T-cell (primary cell): ENCODE measurements around the gene NUAK1. TPM values are rescaled to one million over a fixed set of nuclear protein-coding genes. Genes with fewer than 3 reads are reported as not detected.

ENCODE experiments used
- ATAC-seq, 4 experiments: fragments of 200-7000 bp in 3 of 4; fragments of 150-1000 bp in 1 of 4; cut with Tn5 transposase; replicated peaks in 1 of 4; 1 replicate in 3 of 4; 2 replicates in 1 of 4; pipeline ENCODE4 v1.10.0; 2021; ENCODE audit warnings: moderate library complexity in 3 of 4, mild to moderate bottlenecking in 2 of 4, moderate number of reproducible peaks in 1 of 4
- CTCF ChIA-PET, 2 donors: fragments of 300-600 bp; sonication (Branson Sonifier 250); formaldehyde crosslinking; loops; one replicate each; lab custom pipeline; 2022; ENCODE audit warnings: antibody characterized with exemption in 2 of 2; lab: Charles Lee
- POLR2A ChIA-PET, 2 donors: fragments of 300-600 bp; sonication (Branson Sonifier 250); formaldehyde crosslinking; loops; one replicate each; lab custom pipeline; 2022; ENCODE audit warnings: antibody characterized with exemption in 2 of 2; lab: Charles Lee
- DNase-seq, 35 experiments: peaks; one replicate each; pipeline versions ENCODE4 v3.0.0 to v3.0.0-alpha.2; 2013 to 2023
- H3K27ac ChIP-seq: one replicate; pipeline ENCODE4 v1.5.1; 2013; ENCODE audit warnings: low read length
- H3K27me3 ChIP-seq, 2 experiments: replicated peaks in 1 of 2; 1 replicate in 1 of 2; 2 replicates in 1 of 2; pipeline versions ENCODE4 v1.6.1 to v1.7.0; 2013; ENCODE audit warnings: low read length in 1 of 2, mixed read lengths in 1 of 2; ENCODE audit not compliant: control insufficient read depth in 2 of 2, insufficient read depth in 2 of 2; ENCODE audit errors: extremely low read depth in 1 of 2
- H3K36me3 ChIP-seq, 2 donors: 1 replicate in 1 of 2; 2 replicates in 1 of 2; pipeline versions ENCODE4 v1.6.1 to v1.7.0; 2013; ENCODE audit warnings: low read length in 1 of 2; ENCODE audit not compliant: control insufficient read depth in 2 of 2, insufficient read depth in 1 of 2; ENCODE audit errors: extremely low read depth in 1 of 2
- H3K4me1 ChIP-seq, 2 experiments: 1 replicate in 1 of 2; 2 replicates in 1 of 2; pipeline versions ENCODE4 v1.6.1 to v1.7.0; 2013; ENCODE audit warnings: low read length in 2 of 2, mixed read lengths in 1 of 2; ENCODE audit not compliant: insufficient read depth in 2 of 2, control insufficient read depth in 1 of 2; ENCODE audit errors: extremely low read depth in 1 of 2
- H3K4me3 ChIP-seq, 2 donors: 1 replicate in 1 of 2; 2 replicates in 1 of 2; pipeline versions ENCODE4 v1.5.1 to v1.7.0; 2013; ENCODE audit warnings: mild to moderate bottlenecking in 2 of 2, low read length in 1 of 2, moderate library complexity in 1 of 2; ENCODE audit not compliant: control insufficient read depth in 1 of 2; ENCODE audit errors: extremely low read depth in 1 of 2
- H3K9me3 ChIP-seq: 2 replicates; pipeline ENCODE4 v1.7.0; 2013
- H3K27ac Mint-ChIP-seq, 2 donors: one replicate each; pipeline ENCODE4 v1.8.0; 2020 to 2021; ENCODE audit warnings: mild to moderate bottlenecking in 2 of 2, mixed read lengths in 2 of 2
- H3K27me3 Mint-ChIP-seq, 2 donors: one replicate each; pipeline ENCODE4 v1.8.0; 2021 to 2022; ENCODE audit warnings: mixed read lengths in 2 of 2
- H3K36me3 Mint-ChIP-seq: one replicate; pipeline ENCODE4 v1.8.0; 2021; ENCODE audit warnings: mixed read lengths
- H3K4me1 Mint-ChIP-seq, 3 donors: one replicate each; pipeline ENCODE4 v1.8.0; 2020 to 2022; ENCODE audit warnings: mixed read lengths in 3 of 3, mild to moderate bottlenecking in 1 of 3
- H3K4me3 Mint-ChIP-seq, 3 donors: one replicate each; pipeline ENCODE4 v1.8.0; 2020 to 2022; ENCODE audit warnings: mild to moderate bottlenecking in 3 of 3, mixed read lengths in 3 of 3, moderate library complexity in 3 of 3
- H3K9me3 Mint-ChIP-seq, 3 donors: one replicate each; pipeline ENCODE4 v1.8.0; 2020 to 2022; ENCODE audit warnings: mixed read lengths in 3 of 3
- WGBS: methylation state at CpG from one replicate; pipeline ENCODE4 v1.1.5; 2013; ENCODE audit warnings: missing lambda C conversion rate; ENCODE audit not compliant: insufficient coverage; 5-methylcytosine and 5-hydroxymethylcytosine counted together
- total RNA-seq, 35 experiments: library from RNA in 6 of 35; stranded (reverse) in 6 of 35; fragments of 120-200 nt in 1 of 35; gene quantifications; one replicate each; pipeline versions ENCODE4 v1.2.1 to v1.2.4 and lab custom pipeline; 2013 to 2026

The NUAK1 gene
- total RNA-seq, 5 donors from 2014 or later (not counting 1 experiment from before 2014, with no cell fraction given) = 0.25 to 0.50 (median 0.30) TPM

- H3K36me3 ChIP-seq = no peaks in the 10 kb centered on the region
- peak overlapping the region in 1 of 2 donors; percentile 17 for H3K4me3 ChIP-seq
- Mint-ChIP-seq H3K27me3 (peaks cover 65 to 66% of the 10 kb centered on the region in 2 donors), H3K4me3 (peak overlapping the region in 2 of 3 donors; percentile 14 to 67), H3K9me3 (no peaks in the 10 kb centered on the region), H3K4me1 (peaks cover 18 to 27% (median 19%) of the 10 kb centered on the region in 3 donors), H3K27ac (no peak overlapping the region), H3K36me3 (no peaks in the 10 kb centered on the region)
- H3K4me1 ChIP-seq = peaks cover 0 to 23% of the 10 kb centered on the region in 2 experiments
- peak in 3 of 4 experiments; percentile 6 to 25 (median 19) for ATAC-seq
- peak in 2 of 35 experiments; percentile 6 to 7 for DNase-seq
- ChIA-PET POLR2A (no interaction called here), CTCF (interaction anchor here (0.6 to 0.9 kb wide), 3 partner anchors 14 to 1782 kb away, joined by 3 to 8 read pairs (median 4); no protein-coding TSS in a partner anchor)
- H3K9me3 ChIP-seq = no peaks in the 10 kb centered on the region
- no peak overlapping the region for H3K27ac ChIP-seq
- peaks cover 23 to 42% of the 10 kb centered on the region in 2 experiments for H3K27me3 ChIP-seq
- 7% methylated on average over 58 of the region's 66 CpGs for WGBS
These were observed 843 bp upstream of the NUAK1 start for GRCh38 chr12:106139422-106140171.

- H3K27ac ChIP-seq = no peak overlapping the region
- POLR2A ChIA-PET = interaction anchor here in 1 of 2 donors (0.7 kb wide), 1 partner anchor 808 kb away, joined by 3 read pairs; the partner anchor contains the start of gene C12orf75
These were observed 459 bp downstream of the NUAK1 start for GRCh38 chr12:106138357-106138632.

GRCh38 chr12:106137530-106138356 is 1.0 kb downstream of the NUAK1 start:
- ChIA-PET CTCF (interaction anchor here (0.6 to 4.8 kb wide), 4 partner anchors 10 to 1923 kb away, joined by 3 to 33 read pairs (median 10); no protein-coding TSS in a partner anchor), POLR2A (no interaction called here)
- peaks cover 72% of the 10 kb centered on the region in 2 donors for H3K27me3 Mint-ChIP-seq
- ATAC-seq (peak in 2 of 4 experiments; percentile 15 to 24), DNase-seq (no peak)
- peaks cover 24 to 48% of the 10 kb centered on the region in 2 experiments for H3K27me3 ChIP-seq
- H3K4me3 Mint-ChIP-seq = peak overlapping the region; percentile 61 to 76 (median 68)
- H3K36me3 ChIP-seq = no peaks in the 10 kb centered on the region
- H3K27ac ChIP-seq = no peak overlapping the region
- WGBS = 28% methylated on average over 12 of the region's 20 CpGs
- H3K4me1 Mint-ChIP-seq = peaks cover 18 to 27% (median 19%) of the 10 kb centered on the region in 3 donors
- H3K9me3 Mint-ChIP-seq = no peaks in the 10 kb centered on the region
- peak overlapping the region in 1 of 2 donors; percentile 57 for H3K4me3 ChIP-seq
- H3K27ac Mint-ChIP-seq = peak overlapping the region in 1 of 2 donors; percentile 17
- peaks cover 0 to 23% of the 10 kb centered on the region in 2 experiments for H3K4me1 ChIP-seq
- no peaks in the 10 kb centered on the region for H3K9me3 ChIP-seq
- no peaks in the 10 kb centered on the region for H3K36me3 Mint-ChIP-seq

More at GRCh38 chr12:106138357-106138632, 459 bp downstream of the NUAK1 start:
- WGBS = 2% methylated on average over 23 of the region's 23 CpGs
- CTCF ChIA-PET = no interaction called here
- Histone ChIP-seq H3K36me3 (no peaks in the 10 kb centered on the region), H3K4me3 (peak overlapping the region in 1 of 2 donors; percentile 57), H3K4me1 (peaks cover 0 to 23% of the 10 kb centered on the region in 2 experiments), H3K9me3 (no peaks in the 10 kb centered on the region), H3K27me3 (peaks cover 24 to 47% of the 10 kb centered on the region in 2 experiments)
- Mint-ChIP-seq H3K4me1 (peaks cover 18 to 27% (median 19%) of the 10 kb centered on the region in 3 donors), H3K27ac (no peak overlapping the region), H3K9me3 (no peaks in the 10 kb centered on the region), H3K36me3 (no peaks in the 10 kb centered on the region), H3K4me3 (peak overlapping the region; percentile 61 to 76 (median 68)), H3K27me3 (peaks cover 69 to 70% of the 10 kb centered on the region in 2 donors)
- ATAC-seq (peak in 3 of 4 experiments; percentile 14 to 42 (median 27)), DNase-seq (peak in 3 of 35 experiments; percentile 4 to 11 (median 9))

GRCh38 chr12:106136263-106136662 is 2.5 kb downstream of the NUAK1 start:
- H3K27me3 Mint-ChIP-seq = peaks cover 63 to 69% of the 10 kb centered on the region in 2 donors
- H3K36me3 Mint-ChIP-seq = no peaks in the 10 kb centered on the region
- no peaks in the 10 kb centered on the region for H3K9me3 Mint-ChIP-seq
- Histone ChIP-seq H3K36me3 (no peaks in the 10 kb centered on the region), H3K4me1 (peaks cover 0 to 23% of the 10 kb centered on the region in 2 experiments), H3K9me3 (no peaks in the 10 kb centered on the region), H3K27ac (no peak overlapping the region), H3K27me3 (peaks cover 22 to 45% of the 10 kb centered on the region in 2 experiments), H3K4me3 (no peak overlapping the region)
- no peak overlapping the region for H3K4me3 Mint-ChIP-seq
- ATAC-seq (peak in 2 of 4 experiments; percentile 25 to 43), DNase-seq (peak; percentile 7 to 77 (median 61))
- H3K27ac Mint-ChIP-seq = no peak overlapping the region
- WGBS = 1% methylated on average over 13 of the region's 13 CpGs
- peaks cover 18 to 27% (median 19%) of the 10 kb centered on the region in 3 donors for H3K4me1 Mint-ChIP-seq
- POLR2A ChIA-PET = no interaction called here
- CTCF ChIA-PET = interaction anchor here (0.6 to 4.8 kb wide), 8 partner anchors 10 to 720 kb away, joined by 3 to 33 read pairs (median 4); no protein-coding TSS in a partner anchor

- peaks cover 18 to 26% (median 19%) of the 10 kb centered on the region in 3 donors for H3K4me1 Mint-ChIP-seq
- H3K27me3 ChIP-seq = peaks cover 22 to 43% of the 10 kb centered on the region in 2 experiments
These were observed 3.0 kb downstream of the NUAK1 start for GRCh38 chr12:106135781-106136180.

More at GRCh38 chr12:106135781-106136180, 3.0 kb downstream of the NUAK1 start:
- POLR2A ChIA-PET = no interaction called here
- H3K4me3 ChIP-seq = no peak overlapping the region
- H3K27ac ChIP-seq = no peak overlapping the region
- Mint-ChIP-seq H3K36me3 (no peaks in the 10 kb centered on the region), H3K27me3 (peaks cover 60 to 69% of the 10 kb centered on the region in 2 donors), H3K4me3 (no peak overlapping the region), H3K27ac (no peak overlapping the region), H3K9me3 (no peaks in the 10 kb centered on the region)
- H3K4me1 ChIP-seq = peaks cover 0 to 23% of the 10 kb centered on the region in 2 experiments
- DNase-seq (no peak), ATAC-seq (no peak)
- CTCF ChIA-PET = interaction anchor here (0.6 to 4.8 kb wide), 6 partner anchors 9 to 718 kb away, joined by 3 to 33 read pairs (median 4); no protein-coding TSS in a partner anchor
- H3K9me3 ChIP-seq = no peaks in the 10 kb centered on the region
- WGBS = 75% methylated on average over 1 of the region's 4 CpGs
- no peaks in the 10 kb centered on the region for H3K36me3 ChIP-seq
